Ectodermal cell (in vitro differentiated cells): Measurements from ENCODE around the gene ERC1.
"Not testable (repeated sequence)": the region's sequence is repeated elsewhere in the genome, so short reads cannot be mapped to it uniquely, and the experiment has no call there.

Experiments used
- H3K27ac ChIP-seq: 2 replicates; pipeline ENCODE4 v1.7.0; 2013; ENCODE audit warnings: mild to moderate bottlenecking, low read depth, low read length; ENCODE audit not compliant: insufficient read depth, poor library complexity, severe bottlenecking
- H3K27me3 ChIP-seq: 2 replicates; pipeline ENCODE4 v1.7.0; 2013; ENCODE audit warnings: mild to moderate bottlenecking, low read length; ENCODE audit not compliant: insufficient read depth, control insufficient read depth, poor library complexity, severe bottlenecking
- H3K36me3 ChIP-seq: one replicate; pipeline ENCODE4 v1.7.0; 2013; ENCODE audit warnings: low read length; ENCODE audit not compliant: control insufficient read depth, insufficient read depth
- H3K4me1 ChIP-seq: one replicate; pipeline ENCODE4 v1.7.0; 2013; ENCODE audit warnings: low read length; ENCODE audit not compliant: control insufficient read depth, insufficient read depth
- H3K4me3 ChIP-seq: 2 replicates; pipeline ENCODE4 v1.7.0; 2013; ENCODE audit warnings: low read depth, low read length, control low read depth; ENCODE audit not compliant: insufficient read depth
- H3K9me3 ChIP-seq: 2 replicates; pipeline ENCODE4 v1.7.0; 2013; ENCODE audit warnings: mild to moderate bottlenecking, low read length, moderate library complexity; ENCODE audit not compliant: control insufficient read depth
- WGBS, 2 experiments: methylation state at CpG; one replicate each; pipeline ENCODE4 v1.1.7; 2013; ENCODE audit warnings: missing lambda C conversion rate in 2 of 2; 5-methylcytosine and 5-hydroxymethylcytosine counted together

The ERC1 gene

DNA sequence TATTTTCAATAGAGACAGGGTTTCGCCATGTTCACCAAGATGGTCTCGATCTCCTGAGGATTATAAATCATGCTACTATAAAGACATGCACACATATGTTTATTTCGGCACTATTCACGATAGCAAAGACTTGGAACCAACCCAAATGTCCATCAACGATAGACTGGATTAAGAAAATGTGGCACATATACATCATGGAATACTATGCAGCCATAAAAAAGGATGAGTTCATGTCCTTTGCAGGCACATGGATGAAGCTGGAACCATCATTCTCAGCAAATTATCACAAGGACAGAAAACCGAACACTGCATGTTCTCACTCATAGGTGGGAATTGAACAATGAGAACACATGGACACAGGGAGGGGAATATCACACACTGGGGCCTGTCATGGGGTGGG, 350.2 kb downstream of the ERC1 start:
- not testable (repeated sequence) for H3K27ac ChIP-seq, H3K27me3 ChIP-seq, H3K9me3 ChIP-seq, H3K4me1 ChIP-seq, H3K36me3 ChIP-seq, H3K4me3 ChIP-seq
- WGBS, 2 experiments: 86 to 92% methylated on average over 6 of the region's 6 CpGs

DNA sequence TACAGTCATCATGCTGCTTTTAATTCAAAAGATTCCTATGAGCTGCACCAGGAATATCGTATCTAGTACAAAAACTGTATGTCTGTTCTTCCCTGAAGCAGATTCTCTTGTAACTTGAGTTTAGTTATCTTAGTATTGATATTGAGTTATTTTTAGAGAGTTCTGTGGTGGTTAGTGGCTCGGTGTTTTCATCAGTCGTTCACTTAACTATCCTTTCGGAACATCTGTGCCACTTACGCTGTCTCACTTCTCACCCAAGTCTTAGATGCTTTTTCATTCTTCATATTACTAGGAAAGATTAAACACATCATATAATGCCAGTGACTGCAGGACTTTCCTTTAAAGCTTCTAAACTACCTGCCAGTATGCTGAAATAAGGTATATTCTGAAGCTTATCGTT, 352.4 kb downstream of the ERC1 start:
- no peaks in the 10 kb centered on the region for H3K9me3 ChIP-seq
- no peaks in the 10 kb centered on the region for H3K27me3 ChIP-seq
- WGBS, 2 experiments: 94% methylated on average over 6 of the region's 6 CpGs
- H3K4me1 ChIP-seq: no peaks in the 10 kb centered on the region
- no peak overlapping the region for H3K27ac ChIP-seq
- no peaks in the 10 kb centered on the region for H3K36me3 ChIP-seq
- no peak overlapping the region for H3K4me3 ChIP-seq

DNA sequence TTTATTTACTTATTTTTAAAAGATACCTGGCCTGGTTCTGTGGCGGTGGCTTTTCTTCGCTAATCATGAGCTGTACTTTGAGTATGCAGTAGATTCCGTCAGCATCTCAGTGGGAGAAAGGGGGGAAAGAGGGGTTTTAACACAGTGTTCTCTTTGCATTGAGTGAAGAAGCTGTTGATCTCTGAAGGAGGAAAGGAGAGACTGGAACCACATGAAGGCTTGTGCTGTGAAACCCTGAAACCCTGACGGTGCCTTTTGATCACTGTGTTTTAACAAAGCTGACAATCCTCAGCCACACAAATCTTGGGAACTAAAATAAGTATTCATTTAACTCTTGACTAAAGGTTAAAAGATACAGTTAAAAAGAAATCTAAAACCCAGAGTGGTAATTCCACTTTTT, 353.2 kb downstream of the ERC1 start:
- no peaks in the 10 kb centered on the region for H3K27me3 ChIP-seq
- no peak overlapping the region for H3K4me3 ChIP-seq
- H3K36me3 ChIP-seq: no peaks in the 10 kb centered on the region
- WGBS, 2 experiments: 89 to 90% methylated on average over 4 of the region's 4 CpGs
- H3K4me1 ChIP-seq: no peaks in the 10 kb centered on the region
- no peak overlapping the region for H3K27ac ChIP-seq
- no peaks in the 10 kb centered on the region for H3K9me3 ChIP-seq

DNA sequence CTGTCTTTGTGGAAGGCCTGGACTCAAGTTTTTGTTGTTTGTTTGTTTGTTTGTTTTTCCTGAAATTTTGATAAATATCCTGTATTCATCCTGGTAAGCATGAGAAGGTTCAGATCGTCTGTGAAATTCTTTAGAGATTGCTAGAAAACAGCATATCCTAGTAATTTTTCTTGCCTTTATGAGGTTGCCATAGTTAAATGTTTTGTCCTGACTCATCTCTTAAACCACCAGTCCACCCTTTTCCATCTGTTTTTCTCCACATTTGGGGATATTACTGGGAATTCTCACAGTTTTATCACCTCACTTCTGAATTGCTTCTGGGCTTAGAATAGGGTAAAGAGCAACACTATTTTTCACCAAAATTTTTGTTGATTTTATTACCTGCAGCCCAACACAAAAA, 355.1 kb downstream of the ERC1 start:
- no peaks in the 10 kb centered on the region for H3K36me3 ChIP-seq
- no peak overlapping the region for H3K4me3 ChIP-seq
- H3K27me3 ChIP-seq: no peaks in the 10 kb centered on the region
- no peaks in the 10 kb centered on the region for H3K4me1 ChIP-seq
- WGBS, 2 experiments: 57 to 86% methylated on average over 1 of the region's 1 CpG
- H3K27ac ChIP-seq: no peak overlapping the region
- no peaks in the 10 kb centered on the region for H3K9me3 ChIP-seq

DNA sequence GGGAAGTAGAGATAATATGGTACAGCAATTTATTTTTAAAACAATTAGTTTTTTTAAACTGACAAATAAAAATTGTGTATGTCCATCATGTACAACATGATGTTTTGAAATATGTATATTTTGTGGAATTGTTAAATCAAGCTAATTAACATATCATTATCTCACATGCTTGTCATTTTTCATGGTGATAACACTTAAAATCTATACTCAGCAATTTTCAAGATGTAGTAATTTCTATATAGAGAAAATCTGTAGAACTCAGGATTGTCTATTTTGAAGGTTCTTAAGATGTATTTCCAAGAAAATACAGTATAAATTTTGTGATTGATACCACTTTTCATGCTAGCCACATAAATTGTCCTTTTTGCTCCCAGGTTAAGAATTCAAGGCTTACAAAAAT, 356.3 kb downstream of the ERC1 start:
- Histone ChIP-seq H3K36me3 (no peaks in the 10 kb centered on the region), H3K9me3 (no peaks in the 10 kb centered on the region), H3K27ac (no peak overlapping the region), H3K4me3 (no peak overlapping the region), H3K27me3 (no peaks in the 10 kb centered on the region), H3K4me1 (no peaks in the 10 kb centered on the region)

DNA sequence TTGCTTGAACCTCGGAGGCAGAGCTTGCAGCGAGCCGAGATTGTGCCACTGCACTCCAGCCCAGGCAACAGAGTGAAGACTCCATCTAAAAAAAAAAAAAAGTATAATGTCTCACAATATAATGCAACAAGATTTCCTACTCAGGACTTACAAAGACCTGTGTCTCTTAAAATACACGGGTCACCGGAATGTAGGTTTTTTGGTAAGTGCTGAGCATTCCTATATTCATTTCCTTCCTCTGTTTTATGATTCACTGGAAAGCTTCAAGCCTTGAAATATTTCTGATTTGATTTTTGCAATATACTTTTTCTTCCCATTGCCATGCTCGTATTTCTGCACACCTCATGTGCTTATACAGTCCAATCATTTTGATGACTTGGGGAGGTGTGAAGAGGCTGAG, 357.6 kb downstream of the ERC1 start:
- Histone ChIP-seq H3K36me3 (no peaks in the 10 kb centered on the region), H3K9me3 (no peaks in the 10 kb centered on the region), H3K27ac (no peak overlapping the region), H3K27me3 (no peaks in the 10 kb centered on the region), H3K4me1 (no peaks in the 10 kb centered on the region), H3K4me3 (no peak overlapping the region)
- 97 to 100% methylated on average over 5 to 6 of the region's 6 CpGs for WGBS, 2 experiments

DNA sequence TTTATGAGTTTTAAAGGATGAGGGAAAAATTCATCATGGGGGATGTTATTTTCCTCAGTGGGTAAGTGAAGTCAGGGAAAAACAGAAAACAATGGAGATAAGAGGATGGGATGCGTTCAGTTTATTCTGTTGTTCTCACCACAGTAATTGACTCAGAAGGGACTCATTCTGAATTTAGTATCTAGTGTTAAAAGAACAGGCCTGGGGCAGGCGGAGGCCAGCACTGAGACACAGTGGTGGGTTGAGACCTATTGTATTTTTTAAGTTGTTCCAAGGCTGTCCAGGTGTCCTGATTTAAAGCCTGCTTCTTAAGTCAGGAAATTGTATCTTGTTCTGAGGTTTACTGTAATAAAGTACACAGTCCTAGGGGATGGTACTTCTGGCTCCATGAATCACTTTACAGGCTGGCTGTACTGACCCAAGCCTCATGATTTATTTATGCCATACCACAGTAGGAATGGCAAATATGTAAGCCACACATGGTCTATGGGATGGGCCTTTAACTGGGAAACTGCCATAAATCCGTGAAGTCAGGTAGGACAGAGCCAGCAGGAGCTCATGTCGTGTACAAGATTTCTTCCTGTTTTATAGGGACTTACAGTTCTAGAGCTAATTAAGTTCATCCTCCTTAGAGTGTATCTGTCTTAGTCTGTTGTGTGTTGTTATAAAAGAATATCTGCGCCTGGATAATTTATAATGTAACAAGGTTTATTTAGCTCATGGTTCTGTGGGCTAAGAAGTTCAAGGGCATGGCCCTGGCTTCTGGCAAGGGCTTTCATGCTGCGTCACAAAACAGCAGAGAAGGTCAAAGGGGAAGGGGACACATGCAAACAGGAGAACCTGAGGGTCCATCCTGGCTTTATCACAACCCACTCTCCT, 359.3 kb downstream of the ERC1 start:
- Histone ChIP-seq H3K27me3 (no peaks in the 10 kb centered on the region), H3K4me1 (no peaks in the 10 kb centered on the region), H3K4me3 (no peak overlapping the region), H3K27ac (no peak overlapping the region), H3K9me3 (no peaks in the 10 kb centered on the region), H3K36me3 (no peaks in the 10 kb centered on the region)
- WGBS, 2 experiments: 92 to 95% methylated on average over 6 of the region's 6 CpGs

DNA sequence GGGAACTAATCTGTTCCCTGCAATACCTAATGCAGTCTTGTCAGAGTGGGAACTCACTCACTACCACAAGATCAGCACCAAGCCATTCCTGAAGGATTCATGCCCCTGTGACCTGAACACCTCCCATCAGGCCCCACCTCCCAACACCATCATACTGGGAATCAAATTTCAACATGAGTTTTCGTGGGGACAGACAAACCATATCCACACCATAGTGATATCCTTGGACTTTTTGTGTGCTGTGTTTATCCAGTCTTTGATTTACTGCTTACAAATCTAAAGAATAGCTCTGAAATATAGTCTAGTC, 359.9 kb downstream of the ERC1 start:
- WGBS, 2 experiments: 80 to 86% methylated on average over 1 of the region's 1 CpG
- Histone ChIP-seq H3K9me3 (no peaks in the 10 kb centered on the region), H3K27me3 (no peaks in the 10 kb centered on the region), H3K27ac (no peak overlapping the region), H3K4me1 (no peaks in the 10 kb centered on the region), H3K36me3 (no peaks in the 10 kb centered on the region), H3K4me3 (no peak overlapping the region)

DNA sequence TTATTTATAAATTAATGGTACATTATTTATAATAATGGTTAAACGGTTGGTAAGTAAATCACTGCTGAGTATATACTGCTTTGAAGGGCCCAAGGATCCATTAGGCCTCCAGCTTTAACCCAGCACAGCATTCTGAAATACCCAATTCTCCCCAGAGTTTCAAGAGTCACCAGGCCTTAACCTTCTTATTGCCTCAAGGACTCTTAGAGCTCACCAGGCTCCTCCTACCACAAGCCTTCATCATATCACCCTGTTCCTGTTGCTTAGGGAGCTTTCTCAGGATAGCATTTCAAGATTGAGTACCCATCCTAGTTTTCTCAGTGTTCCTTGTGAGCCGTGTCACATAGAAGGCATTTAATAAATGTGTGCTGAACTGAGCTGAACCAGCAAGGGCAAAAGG, 360.9 kb downstream of the ERC1 start:
- WGBS, 2 experiments: 98 to 100% methylated on average over 1 to 2 of the region's 2 CpGs
- H3K9me3 ChIP-seq: no peaks in the 10 kb centered on the region
- no peak overlapping the region for H3K4me3 ChIP-seq
- H3K36me3 ChIP-seq: no peaks in the 10 kb centered on the region
- H3K4me1 ChIP-seq: no peaks in the 10 kb centered on the region
- H3K27me3 ChIP-seq: no peaks in the 10 kb centered on the region
- H3K27ac ChIP-seq: no peak overlapping the region

DNA sequence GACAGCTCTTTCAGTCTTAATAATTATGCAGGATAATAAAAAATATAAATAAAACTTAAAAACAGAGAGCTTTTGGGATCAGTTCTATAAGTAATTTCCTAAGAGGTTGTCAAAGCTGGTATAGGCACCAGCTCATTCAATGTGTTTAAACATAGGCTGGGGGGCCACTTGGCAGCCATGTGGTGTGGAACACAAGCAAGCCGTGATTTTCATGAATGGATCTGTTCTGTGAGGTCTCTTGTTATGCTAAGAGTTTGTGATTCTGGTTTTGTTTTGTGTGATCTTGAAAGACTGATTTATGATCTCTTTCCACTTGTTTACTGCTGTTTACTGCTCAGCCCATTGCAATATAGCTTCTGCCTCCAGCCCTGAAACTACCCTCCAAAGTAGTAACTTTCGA, 362.4 kb downstream of the ERC1 start:
- Histone ChIP-seq H3K36me3 (no peaks in the 10 kb centered on the region), H3K9me3 (no peaks in the 10 kb centered on the region), H3K4me1 (no peaks in the 10 kb centered on the region), H3K27me3 (no peaks in the 10 kb centered on the region), H3K4me3 (no peak overlapping the region), H3K27ac (no peak overlapping the region)
- 88 to 93% methylated on average over 2 of the region's 2 CpGs for WGBS, 2 experiments

DNA sequence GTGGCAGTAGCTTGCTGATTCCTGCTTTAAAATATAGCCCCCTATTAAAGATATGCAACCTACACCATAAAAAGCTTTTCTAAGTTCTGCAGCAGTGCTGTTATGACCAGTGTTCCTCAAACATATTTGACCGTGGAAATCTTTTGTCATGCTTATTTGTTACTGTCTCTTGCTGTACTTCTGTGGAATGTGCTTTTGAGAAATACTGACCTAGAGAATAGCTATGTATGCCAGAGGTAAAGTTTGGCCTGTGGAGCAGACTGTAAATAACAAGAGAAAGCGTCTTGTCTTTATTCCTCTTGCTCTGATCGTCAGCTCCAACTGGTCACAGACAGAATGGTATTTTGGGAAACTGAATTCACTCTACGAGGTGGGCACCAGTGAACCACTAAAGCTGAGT, 364.4 kb downstream of the ERC1 start:
- Histone ChIP-seq H3K4me1 (no peaks in the 10 kb centered on the region), H3K27me3 (no peaks in the 10 kb centered on the region), H3K27ac (no peak overlapping the region), H3K4me3 (no peak overlapping the region), H3K9me3 (no peaks in the 10 kb centered on the region), H3K36me3 (no peaks in the 10 kb centered on the region)
- 88 to 89% methylated on average over 4 of the region's 4 CpGs for WGBS, 2 experiments
